Adrenal gland (tissue), 5 donors: ENCODE data around the gene PI4K2B.

Experiments used
- CTCF ChIP-seq, 6 experiments: fragments of 450-650 bp in 4 of 6; fragments of 200-600 bp in 2 of 6; sonication (generic) in 1 of 6; IDR thresholded peaks; 1 replicate in 5 of 6; 2 replicates in 1 of 6; pipeline versions ENCODE4 v1.5.1 to v1.8.0; 2016 to 2021; ENCODE audit warnings: antibody characterized with exemption in 6 of 6, mild to moderate bottlenecking in 2 of 6, moderate library complexity in 1 of 6
- POLR2A ChIP-seq, 2 donors: fragments of 450-650 bp; IDR thresholded peaks; one replicate each; pipeline ENCODE4 v1.6.1; 2017; ENCODE audit warnings: antibody characterized with exemption in 2 of 2, mild to moderate bottlenecking in 2 of 2, moderate library complexity in 1 of 2
- donor health status: DM: no; HTN: no; CAD: no.

GRCh38 chr4:25310803-25311166 is 77.0 kb downstream of the PI4K2B start:
- TF ChIP-seq CTCF (IDR thresholded peaks at IDR 0.05), result no peak
- TF ChIP-seq POLR2A (IDR thresholded peaks at IDR 0.05), result no peak
